NCI-H748 (cell line): ENCODE measurements around the gene SOCS7.

Experiments used
- DNase-seq: peaks from one replicate; lab custom pipeline; 2025; ENCODE audit not compliant: unreplicated experiment; lab: John Stamatoyannopoulos, UW

Gene SOCS7

DNA sequence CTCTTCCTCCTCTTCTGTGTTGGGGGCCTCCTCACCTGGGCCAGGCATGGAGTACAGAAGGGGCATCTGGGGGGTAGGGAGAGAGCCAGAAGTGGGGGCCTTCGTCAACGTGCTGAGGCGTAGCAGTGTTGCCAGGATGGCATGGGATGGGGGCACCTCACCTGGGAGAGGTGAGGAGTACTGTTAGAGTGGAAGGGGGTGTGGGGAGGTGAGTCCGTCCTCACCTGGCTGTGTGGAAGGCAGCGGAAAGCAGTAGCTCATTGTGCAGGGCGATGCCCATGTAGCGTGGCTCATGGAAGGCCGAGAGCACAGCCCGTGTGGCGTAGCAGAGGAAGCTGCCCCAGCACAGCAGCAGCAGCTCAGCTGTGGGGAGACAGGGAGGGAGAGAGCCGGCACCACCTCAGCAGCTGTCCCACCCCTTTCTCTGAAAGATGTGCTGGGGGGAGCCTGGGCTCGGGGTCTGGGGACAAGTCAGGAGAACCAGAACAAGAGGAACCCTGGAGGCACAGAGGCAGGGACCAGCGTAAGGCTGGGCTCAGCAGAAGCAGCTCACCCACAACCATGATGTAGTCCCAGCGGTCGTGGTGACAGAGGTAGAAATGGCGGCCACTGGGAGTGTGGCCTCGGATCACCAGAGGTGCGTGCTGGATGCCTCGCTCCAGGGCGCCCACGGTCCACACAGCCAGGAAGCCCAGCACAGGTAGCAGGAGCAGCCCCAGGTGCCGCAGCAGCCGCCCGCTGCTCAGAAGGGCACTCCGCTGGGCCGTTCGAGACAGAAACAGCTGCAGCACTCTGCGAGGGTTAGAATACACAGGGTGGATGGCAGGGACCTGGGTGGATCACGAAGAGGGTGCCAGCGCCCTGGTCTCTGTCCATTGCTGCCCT is 16.9 kb upstream of the SOCS7 start:
- no peak for DNase-seq

- DNase-seq, result no peak
These were observed 14.8 kb upstream of the SOCS7 start for GRCh38 chr17:38336838-38337237.

- no peak for DNase-seq
These were observed 13.6 kb upstream of the SOCS7 start for GRCh38 chr17:38338053-38338452.

DNA sequence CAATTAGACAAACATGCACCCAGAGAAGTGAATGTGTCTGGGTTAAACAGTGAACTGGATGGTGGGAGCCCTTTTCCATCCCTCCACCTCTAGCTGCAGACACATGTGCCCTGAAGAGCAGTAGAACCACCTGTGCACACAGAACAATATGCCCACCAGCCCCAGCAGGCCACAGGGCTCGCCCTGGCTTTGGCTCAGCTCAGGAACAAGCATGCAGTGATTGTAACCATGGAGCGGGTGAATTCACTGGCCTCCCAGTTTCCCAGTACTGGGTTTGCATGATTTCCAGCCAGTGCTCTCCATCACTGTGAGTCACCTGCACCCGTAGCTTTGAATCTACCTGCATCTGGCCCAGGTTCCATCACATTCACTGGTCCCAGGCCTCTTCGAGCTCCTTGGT is 13.1 kb upstream of the SOCS7 start:
- no peak for DNase-seq

DNA sequence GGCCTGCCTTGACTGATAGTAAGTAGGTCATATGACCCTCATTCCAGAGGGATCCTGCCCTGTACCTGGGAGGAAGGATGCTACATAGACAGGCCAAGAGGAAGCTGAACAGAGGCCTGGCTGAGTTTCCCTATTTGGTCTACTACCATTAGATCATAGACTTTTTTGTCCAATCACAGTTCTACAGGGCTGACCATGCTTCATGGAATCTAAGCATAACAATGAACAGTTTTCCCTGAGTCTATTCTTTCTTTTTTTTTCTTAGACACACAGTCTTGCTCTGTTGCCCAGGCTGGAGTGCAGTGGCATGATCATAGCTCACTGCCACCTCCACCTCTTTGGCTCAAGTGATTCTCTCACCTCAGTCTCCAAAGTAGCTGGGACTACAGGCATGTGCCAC is 11.8 kb upstream of the SOCS7 start:
- no peak for DNase-seq

DNA sequence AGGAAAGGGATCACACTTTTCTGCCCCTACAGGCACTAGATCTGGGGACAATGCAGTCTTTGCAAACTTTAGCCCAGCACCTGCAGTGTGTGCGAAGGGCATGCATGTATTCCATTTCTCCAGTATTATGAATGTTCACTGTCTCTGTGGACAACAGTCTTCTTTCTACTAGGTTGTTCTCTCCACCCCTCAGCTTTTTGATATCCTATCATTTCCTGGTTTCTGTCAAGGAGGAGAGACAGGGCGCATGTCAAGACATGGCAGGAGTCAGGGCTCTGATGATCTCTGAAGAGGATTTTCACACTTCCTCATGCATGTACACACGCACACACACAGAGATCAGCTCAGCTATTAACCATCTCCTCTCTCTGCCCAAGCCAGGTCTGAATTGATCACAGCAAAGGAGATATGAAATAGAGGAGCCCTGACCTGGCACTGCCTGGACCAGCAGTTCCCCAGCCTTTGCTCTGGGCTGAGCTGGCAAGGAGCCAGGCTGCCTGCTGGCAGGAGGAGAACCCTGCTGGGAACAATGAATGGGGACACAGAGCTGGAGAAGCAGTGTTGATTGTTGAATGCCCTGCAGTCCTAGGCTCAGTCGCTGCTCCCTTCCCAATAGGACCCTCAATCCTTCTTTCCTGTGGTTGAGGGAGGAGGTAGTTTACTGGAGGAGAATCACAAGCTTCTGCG is 10.5 kb upstream of the SOCS7 start:
- DNase-seq, result peak; percentile 83

GRCh38 chr17:38342886-38343607 is 8.6 kb upstream of the SOCS7 start:
- no peak for DNase-seq

DNA sequence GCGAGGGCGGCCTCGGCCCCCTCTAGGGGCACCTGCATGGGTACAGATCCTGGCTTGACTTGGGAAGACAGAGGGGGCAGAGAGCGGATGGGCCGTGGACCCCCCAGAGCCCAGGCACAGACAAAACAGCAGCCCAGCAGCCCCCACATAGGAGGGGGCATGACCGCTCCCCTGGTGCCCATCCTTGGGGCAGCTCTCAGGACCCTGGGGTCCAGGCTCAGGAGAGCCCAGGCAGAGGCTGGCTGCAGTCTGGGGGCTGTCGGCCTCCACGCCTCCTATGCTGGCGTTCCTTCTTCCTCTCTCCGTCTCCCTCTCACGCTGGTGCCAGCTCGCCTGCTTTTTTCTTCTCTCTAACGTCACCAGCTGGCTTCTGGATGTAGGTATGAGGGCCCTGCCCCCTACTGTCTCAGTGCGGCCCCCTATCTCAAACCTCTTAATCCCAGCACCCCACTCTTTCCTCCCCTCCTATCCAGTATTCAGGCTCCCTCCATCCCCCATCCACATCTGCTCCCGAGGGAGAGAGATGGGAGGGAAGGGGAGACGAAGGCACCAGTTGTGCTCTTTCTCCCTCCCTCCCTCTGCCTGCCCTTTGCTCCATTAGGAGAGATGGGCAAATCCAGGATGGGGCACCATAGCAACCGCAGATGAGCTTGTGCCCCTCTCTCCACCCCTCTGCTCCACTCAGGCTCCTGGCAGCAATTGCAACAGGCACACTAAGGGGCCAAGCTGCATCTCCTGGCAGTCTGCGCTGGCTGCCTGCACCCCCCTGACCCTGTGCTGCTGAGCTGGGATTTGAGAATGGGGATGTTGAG is 7.8 kb upstream of the SOCS7 start, which contains the start of gene GPR179:
Gene GPR179 (minus strand): TSS at position 349 of the 812 bp plus-strand sequence. CDS start 167 bp downstream, at position 182.
- DNase-seq, result no peak

DNA sequence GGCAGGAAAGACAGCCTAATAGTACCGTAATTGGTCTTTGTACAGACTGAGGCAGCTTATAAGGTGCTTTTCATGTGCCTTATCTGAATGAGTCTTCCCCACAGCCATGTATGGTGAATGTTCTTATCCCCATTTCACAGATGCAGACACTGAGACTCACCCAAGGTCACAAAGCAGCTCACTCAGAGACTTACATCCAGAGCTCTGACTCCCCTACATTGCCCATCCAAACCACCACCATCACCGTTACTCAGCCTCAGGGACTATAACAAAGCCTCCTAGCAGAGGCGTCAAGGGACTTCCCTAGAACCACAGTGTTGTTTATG is 7.3 kb upstream of the SOCS7 start:
- DNase-seq, result no peak

GRCh38 chr17:38345743-38346142 is 5.9 kb upstream of the SOCS7 start:
- DNase-seq, result no peak

DNA sequence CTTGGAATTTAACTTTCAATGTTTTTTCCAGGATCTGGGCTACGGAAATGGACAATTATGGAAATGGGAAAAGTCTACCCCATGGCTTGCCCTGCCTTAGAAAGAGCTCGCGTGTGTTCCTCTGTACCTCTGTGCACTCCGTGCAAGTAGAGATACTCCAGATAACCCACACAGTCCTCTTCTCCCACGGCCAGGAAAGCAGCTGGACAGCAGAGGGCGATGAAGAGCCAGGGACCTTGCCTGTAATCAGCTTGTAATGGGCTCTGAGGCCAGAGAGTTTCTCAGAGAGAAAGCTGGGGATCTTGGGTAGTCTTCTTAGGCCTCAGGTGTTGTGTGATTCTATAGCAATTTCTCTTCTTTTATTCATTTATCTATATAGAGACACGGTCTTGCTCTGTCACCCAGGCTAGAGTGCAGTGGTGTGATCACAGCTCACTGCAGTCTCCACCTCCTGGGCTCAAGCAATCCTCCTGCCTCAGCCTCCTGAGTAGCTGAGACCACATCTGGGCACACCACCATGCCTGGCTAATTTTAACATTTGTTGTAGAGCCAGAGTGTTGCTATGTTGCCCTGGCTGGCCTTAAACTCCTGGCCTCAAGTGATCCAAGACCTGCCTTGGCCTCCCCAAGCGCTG is 2.4 kb upstream of the SOCS7 start:
- peak; percentile 83 for DNase-seq

- no peak for DNase-seq
These were observed 1.6 kb upstream of the SOCS7 start for GRCh38 chr17:38350035-38350434.

DNA sequence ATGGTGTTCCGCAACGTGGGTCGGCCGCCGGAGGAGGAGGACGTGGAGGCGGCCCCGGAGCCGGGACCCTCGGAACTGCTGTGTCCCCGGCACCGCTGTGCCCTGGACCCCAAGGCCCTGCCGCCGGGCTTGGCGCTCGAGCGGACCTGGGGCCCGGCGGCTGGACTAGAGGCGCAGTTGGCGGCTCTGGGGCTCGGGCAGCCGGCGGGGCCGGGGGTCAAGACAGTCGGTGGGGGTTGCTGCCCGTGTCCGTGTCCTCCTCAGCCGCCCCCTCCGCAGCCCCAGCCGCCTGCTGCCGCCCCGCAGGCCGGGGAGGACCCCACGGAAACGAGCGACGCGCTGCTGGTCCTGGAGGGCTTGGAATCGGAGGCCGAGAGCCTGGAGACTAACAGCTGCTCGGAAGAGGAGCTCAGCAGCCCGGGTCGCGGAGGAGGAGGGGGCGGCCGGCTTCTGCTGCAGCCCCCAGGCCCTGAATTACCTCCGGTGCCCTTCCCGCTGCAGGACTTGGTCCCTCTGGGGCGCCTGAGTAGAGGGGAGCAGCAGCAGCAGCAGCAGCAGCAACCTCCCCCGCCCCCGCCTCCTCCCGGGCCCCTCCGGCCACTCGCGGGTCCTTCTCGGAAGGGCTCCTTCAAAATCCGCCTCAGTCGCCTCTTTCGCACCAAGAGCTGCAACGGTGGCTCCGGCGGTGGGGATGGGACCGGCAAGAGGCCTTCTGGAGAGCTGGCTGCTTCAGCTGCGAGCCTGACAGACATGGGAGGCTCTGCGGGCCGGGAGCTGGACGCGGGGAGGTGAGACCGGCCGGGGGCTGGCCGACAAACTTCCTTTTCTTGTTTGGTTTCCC is 821 bp downstream of the SOCS7 start:
- DNase-seq, result peak; percentile 46

GRCh38 chr17:38353086-38353604 is 1.5 kb downstream of the SOCS7 start:
- no peak for DNase-seq

DNA sequence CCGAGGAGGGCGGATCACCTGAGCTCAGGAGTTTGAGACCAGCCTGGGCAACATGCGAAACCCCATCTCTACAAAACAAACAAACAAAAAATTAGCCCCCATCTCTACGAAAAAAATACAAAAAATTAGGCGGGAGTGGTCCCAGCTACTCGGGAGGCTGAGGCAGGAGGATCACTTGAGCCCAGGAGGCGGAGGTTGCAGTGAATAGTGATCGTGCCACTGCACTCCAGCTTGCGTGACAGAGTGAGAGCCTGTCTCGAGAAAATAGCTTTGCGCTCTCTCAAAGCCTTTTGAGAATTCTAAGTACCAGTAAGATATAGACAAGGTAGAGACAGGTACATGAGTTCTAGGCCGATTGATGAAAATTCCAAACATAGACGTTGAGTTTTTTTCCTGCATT is 2.0 kb downstream of the SOCS7 start:
- no peak for DNase-seq

- no peak for DNase-seq
These were observed 2.8 kb downstream of the SOCS7 start for GRCh38 chr17:38354466-38354865.

- no peak for DNase-seq
These were observed 3.6 kb downstream of the SOCS7 start for GRCh38 chr17:38355251-38355650.

- DNase-seq, result no peak
These were observed 6.0 kb downstream of the SOCS7 start for GRCh38 chr17:38357486-38358123.
